Type B pancreatic cell (in vitro differentiated cells): ENCODE measurements around the gene RBPJ. TPM values are rescaled to one million over a fixed set of nuclear protein-coding genes. Genes with fewer than 3 reads are reported as not detected.

Experiments used
- DNase-seq: peaks from one replicate; pipeline ENCODE4 v3.0.0; 2021; ENCODE audit warnings: mixed read lengths; ENCODE audit not compliant: unreplicated experiment; ENCODE audit errors: extremely low spot score
- H3K27ac Mint-ChIP-seq: 2 replicates; pipeline ENCODE4 v1.8.0; 2021; ENCODE audit warnings: mild to moderate bottlenecking, mixed read lengths
- H3K27me3 Mint-ChIP-seq: 2 replicates; pipeline ENCODE4 v1.8.0; 2021; ENCODE audit warnings: mixed read lengths
- H3K36me3 Mint-ChIP-seq: 2 replicates; pipeline ENCODE4 v1.8.0; 2021; ENCODE audit warnings: mixed read lengths
- H3K4me1 Mint-ChIP-seq: one replicate; pipeline ENCODE4 v1.8.0; 2021; ENCODE audit warnings: mixed read lengths; ENCODE audit not compliant: unreplicated experiment
- H3K4me3 Mint-ChIP-seq: 2 replicates; pipeline ENCODE4 v1.8.0; 2021; ENCODE audit warnings: mild to moderate bottlenecking, mixed read lengths
- H3K9me3 Mint-ChIP-seq: 2 replicates; pipeline ENCODE4 v1.8.0; 2021; ENCODE audit warnings: mixed read lengths
- CTCF ChIP-seq: fragments of 200-600 bp; sonication (generic); conservative IDR thresholded peaks from 2 replicates; pipeline ENCODE4 v1.5.0; 2021; ENCODE audit warnings: antibody characterized with exemption, mild to moderate bottlenecking
- long read RNA-seq: library from polyadenylated mRNA; unstranded; transcript quantifications from one replicate; pipeline ENCODE4 v2.0.0, GENCODE V29; 2020
- total RNA-seq: library from RNA; stranded (reverse); gene quantifications from 2 replicates; pipeline ENCODE4 v1.2.1, GENCODE V29; 2021; ENCODE audit warnings: low replicate concordance

RBPJ gene
- 61.5 and 95.4 TPM in 2 replicates for total RNA-seq
- long read RNA-seq, full-length matches to known transcripts = 108 of 163 reads
- long read RNA-seq, partial matches to known transcripts = 23 of 163 reads
- long read RNA-seq, other reads (novel, unspliced or antisense) = 32 of 163 reads

- no peak for TF ChIP-seq CTCF
These were observed at the start of gene RBPJ for GRCh38 chr4:26320538-26321372. TSS of gene RBPJ (plus strand) at chr4:26321014. CDS start at chr4:26321029, 15 bp downstream.

GRCh38 chr4:26271703-26272102 is 49.1 kb upstream of the RBPJ start:
- no peak for DNase-seq
- H3K9me3 Mint-ChIP-seq = peaks cover 4% of the 10 kb centered on the region
- TF ChIP-seq CTCF = no peak
- no peak overlapping the region for H3K4me3 Mint-ChIP-seq
- peaks cover 13% of the 10 kb centered on the region for H3K4me1 Mint-ChIP-seq
- H3K36me3 Mint-ChIP-seq = no peaks in the 10 kb centered on the region
- H3K27ac Mint-ChIP-seq = no peak overlapping the region
- H3K27me3 Mint-ChIP-seq = peaks cover 2% of the 10 kb centered on the region

More at GRCh38 chr4:26320538-26321372, at the start of gene RBPJ:
- Mint-ChIP-seq H3K36me3 (no peaks in the 10 kb centered on the region), H3K27me3 (peaks cover 8% of the 10 kb centered on the region), H3K4me3 (peak within 1 kb of the TSS; percentile 100), H3K27ac (peak within 1 kb of the TSS; percentile 99), H3K9me3 (no peaks in the 10 kb centered on the region), H3K4me1 (peaks cover 25% of the 10 kb centered on the region)
- peak; percentile 95 for DNase-seq

- H3K36me3 Mint-ChIP-seq = no peaks in the 10 kb centered on the region
- peaks cover 4% of the 10 kb centered on the region for H3K9me3 Mint-ChIP-seq
- no peak overlapping the region for H3K4me3 Mint-ChIP-seq
- H3K27me3 Mint-ChIP-seq = peaks cover 2% of the 10 kb centered on the region
- H3K27ac Mint-ChIP-seq = no peak overlapping the region
- DNase-seq = no peak
- peaks cover 13% of the 10 kb centered on the region for H3K4me1 Mint-ChIP-seq
- no peak for TF ChIP-seq CTCF
These were observed 47.9 kb upstream of the RBPJ start for GRCh38 chr4:26272654-26273615.

- TF ChIP-seq CTCF = no peak
These were observed 47.2 kb upstream of the RBPJ start for GRCh38 chr4:26273616-26273980.

GRCh38 chr4:26275281-26275680 is 45.5 kb upstream of the RBPJ start:
- peaks cover 4% of the 10 kb centered on the region for H3K9me3 Mint-ChIP-seq
- H3K27ac Mint-ChIP-seq = no peak overlapping the region
- TF ChIP-seq CTCF = no peak
- no peak for DNase-seq
- peaks cover 5% of the 10 kb centered on the region for H3K4me1 Mint-ChIP-seq
- no peak overlapping the region for H3K4me3 Mint-ChIP-seq
- peaks cover 7% of the 10 kb centered on the region for H3K27me3 Mint-ChIP-seq
- no peaks in the 10 kb centered on the region for H3K36me3 Mint-ChIP-seq

More at GRCh38 chr4:26273616-26273980, 47.2 kb upstream of the RBPJ start:
- DNase-seq = no peak
- Mint-ChIP-seq H3K27me3 (peaks cover 4% of the 10 kb centered on the region), H3K27ac (no peak overlapping the region), H3K36me3 (no peaks in the 10 kb centered on the region), H3K4me3 (no peak overlapping the region), H3K9me3 (peaks cover 4% of the 10 kb centered on the region), H3K4me1 (peaks cover 9% of the 10 kb centered on the region)
